NT2/D1 (cell line): Measurements from ENCODE around the gene NAALAD2.
"Not testable (repeated sequence)": the region's sequence is repeated elsewhere in the genome, so short reads cannot be mapped to it uniquely, and the experiment has no call there.

ENCODE experiments used
- DNase-seq: peaks from one replicate; pipeline ENCODE4 v3.0.0-alpha.2; 2011; ENCODE audit warnings: low read depth, low spot score
- H3K27me3 ChIP-seq: 2 replicates; pipeline ENCODE4 v1.6.0; 2011; ENCODE audit warnings: mild to moderate bottlenecking; ENCODE audit not compliant: insufficient read length, insufficient read depth
- H3K36me3 ChIP-seq: 2 replicates; pipeline ENCODE4 v1.6.1; 2011; ENCODE audit warnings: mild to moderate bottlenecking, low read length, mixed read lengths; ENCODE audit not compliant: insufficient read depth, insufficient read length
- H3K4me1 ChIP-seq: 2 replicates; pipeline ENCODE4 v1.5.1; 2011; ENCODE audit not compliant: insufficient read depth, insufficient read length
- H3K4me3 ChIP-seq: 2 replicates; pipeline ENCODE4 v1.5.1; 2011; ENCODE audit warnings: low read depth; ENCODE audit not compliant: insufficient read length
- H3K9ac ChIP-seq: 2 replicates; pipeline ENCODE4 v1.6.0; 2011; ENCODE audit warnings: low read depth; ENCODE audit not compliant: insufficient read length
- H3K9me3 ChIP-seq: 2 replicates; pipeline ENCODE4 v1.5.1; 2011; ENCODE audit warnings: mild to moderate bottlenecking, low read length; ENCODE audit not compliant: insufficient read depth
- SUZ12 ChIP-seq: IDR thresholded peaks from 2 replicates; pipeline ENCODE4 v1.6.1; 2011; ENCODE audit not compliant: insufficient read length, insufficient read depth; ENCODE audit errors: extremely low read depth
- YY1 ChIP-seq: IDR thresholded peaks from 2 replicates; pipeline ENCODE4 v1.6.1; 2011; ENCODE audit not compliant: insufficient read length, insufficient read depth
- ZNF274 ChIP-seq: IDR thresholded peaks from 2 replicates; pipeline ENCODE4 v1.6.1; 2011; ENCODE audit warnings: mild to moderate bottlenecking, low read depth, low read length

Gene NAALAD2

GRCh38 chr11:90229791-90230190 lies 95.3 kb downstream of the NAALAD2 start:
- Histone ChIP-seq H3K9me3 (peaks cover 6% of the 10 kb centered on the region; the same call in 1 of the 2 replicates), H3K4me3 (no peak overlapping the region), H3K27me3 (no peaks in the 10 kb centered on the region), H3K4me1 (no peaks in the 10 kb centered on the region), H3K9ac (no peak overlapping the region), H3K36me3 (no peaks in the 10 kb centered on the region)
- TF ChIP-seq YY1 (no peak), ZNF274 (no peak), SUZ12 (no peak)
- no peak for DNase-seq

- Histone ChIP-seq H3K4me3 (no peak overlapping the region), H3K27me3 (no peaks in the 10 kb centered on the region), H3K9ac (no peak overlapping the region), H3K4me1 (no peaks in the 10 kb centered on the region), H3K9me3 (no peaks in the 10 kb centered on the region), H3K36me3 (no peaks in the 10 kb centered on the region)
- DNase-seq: no peak
- TF ChIP-seq ZNF274 (no peak), YY1 (no peak), SUZ12 (no peak)
Measured at GRCh38 chr11:90234977-90235376, 100.5 kb downstream of the NAALAD2 start.

- no peaks in the 10 kb centered on the region for H3K9me3 ChIP-seq
- no peak for TF ChIP-seq YY1
- TF ChIP-seq SUZ12: no peak
- no peak for TF ChIP-seq ZNF274
Measured at GRCh38 chr11:90235526-90235925, 101.1 kb downstream of the NAALAD2 start.

GRCh38 chr11:90237004-90237403 lies 102.5 kb downstream of the NAALAD2 start:
- no peak overlapping the region for H3K4me3 ChIP-seq
- H3K9ac ChIP-seq: no peak overlapping the region
- H3K36me3 ChIP-seq: no peaks in the 10 kb centered on the region
- no peak for TF ChIP-seq SUZ12
- no peak for TF ChIP-seq ZNF274
- no peak for TF ChIP-seq YY1
- no peaks in the 10 kb centered on the region for H3K27me3 ChIP-seq
- no peaks in the 10 kb centered on the region for H3K4me1 ChIP-seq
- H3K9me3 ChIP-seq: no peaks in the 10 kb centered on the region
- no peak for DNase-seq

More at GRCh38 chr11:90235526-90235925, 101.1 kb downstream of the NAALAD2 start:
- no peak overlapping the region for H3K4me3 ChIP-seq
- H3K4me1 ChIP-seq: no peaks in the 10 kb centered on the region
- no peak overlapping the region for H3K9ac ChIP-seq
- H3K36me3 ChIP-seq: no peaks in the 10 kb centered on the region
- DNase-seq: no peak
- no peaks in the 10 kb centered on the region for H3K27me3 ChIP-seq

- H3K4me1 ChIP-seq, H3K9me3 ChIP-seq, H3K36me3 ChIP-seq, DNase-seq, H3K27me3 ChIP-seq: not testable (repeated sequence)
- Histone ChIP-seq H3K4me3 (peak overlapping the region; percentile 11), H3K9ac (peak overlapping the region; percentile 61)
Measured at GRCh38 chr11:90239967-90240636, 105.6 kb downstream of the NAALAD2 start.

- Histone ChIP-seq H3K9me3 (no peaks in the 10 kb centered on the region), H3K4me1 (peaks cover 2% of the 10 kb centered on the region)
- no peak for DNase-seq
Measured at GRCh38 chr11:90241414-90241813, 107.0 kb downstream of the NAALAD2 start.

More at GRCh38 chr11:90241414-90241813, 107.0 kb downstream of the NAALAD2 start:
- Histone ChIP-seq H3K27me3 (no peaks in the 10 kb centered on the region), H3K9ac (no peak overlapping the region), H3K36me3 (no peaks in the 10 kb centered on the region), H3K4me3 (no peak overlapping the region)
- TF ChIP-seq SUZ12 (no peak), YY1 (no peak), ZNF274 (no peak)
